ENCODE results near the gene CPPED1. TPM values are rescaled to one million over a fixed set of nuclear protein-coding genes. Genes with fewer than 3 reads are reported as not detected.

The CPPED1 gene
- total RNA-seq, 2 donors from 2014 or later = 8.4 to 14.7 TPM

DNA sequence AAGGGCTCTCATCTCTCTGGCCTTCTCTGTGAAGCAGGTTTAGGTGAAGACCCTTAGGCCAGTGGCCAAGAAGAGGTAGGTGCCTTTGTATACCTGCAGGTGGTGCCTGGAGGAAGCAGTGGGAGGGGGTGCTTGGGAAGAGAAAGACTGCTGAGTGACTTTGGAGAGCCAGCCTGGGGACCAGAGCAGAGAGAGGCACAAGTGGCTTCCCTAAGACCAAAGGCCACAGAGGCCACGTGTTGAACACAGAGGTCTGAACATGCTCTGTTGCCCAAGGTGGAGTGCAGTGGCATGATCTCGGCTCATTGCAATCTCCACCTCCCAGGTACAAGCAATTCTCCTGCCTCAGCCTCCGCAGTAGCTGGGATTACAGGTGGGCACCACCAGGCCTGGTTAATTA, 103.5 kb downstream of the CPPED1 start:
- Mint-ChIP-seq H3K27ac (no peak overlapping the region), H3K9me3 (no peaks in the 10 kb centered on the region), H3K27me3 (ENCODE audit: insufficient read depth) (no peaks in the 10 kb centered on the region), H3K4me3 (no peak overlapping the region), H3K36me3 (ENCODE audit: low read depth) (peaks cover 23% of the 10 kb centered on the region), H3K4me1 (no peaks in the 10 kb centered on the region)
- no peaks in the 10 kb centered on the region for H3K27me3 ChIP-seq (ENCODE audit: control insufficient read depth, insufficient read depth, low read length, poor library complexity, severe bottlenecking)
- no peaks in the 10 kb centered on the region for H3K9me3 ChIP-seq (ENCODE audit: control insufficient read depth, low read length)
- H3K36me3 ChIP-seq (ENCODE audit: control insufficient read depth, insufficient read depth, low read length) = no peaks in the 10 kb centered on the region
- H3K4me3 ChIP-seq (ENCODE audit: low read length) = no peak overlapping the region
- no peak for DNase-seq
- 76 to 91% methylated on average over 3 of the region's 3 CpGs for WGBS, 2 experiments (ENCODE audit: insufficient coverage in 1 of 2, insufficient read length in 1 of 2)
- no peak overlapping the region for H3K27ac ChIP-seq (ENCODE audit: low read depth, low read length)
- no peaks in the 10 kb centered on the region for H3K4me1 ChIP-seq (ENCODE audit: control insufficient read depth, insufficient read depth, low read length)
- peak; percentile 34 for TF ChIP-seq CTCF (conservative IDR thresholded peaks at IDR 0.05)
- H3K9ac ChIP-seq (ENCODE audit: extremely low read depth, low read length, poor library complexity, severe bottlenecking) = no peak overlapping the region

GRCh38 chr16:12699161-12699560, 104.5 kb downstream of the CPPED1 start:
- Histone ChIP-seq H3K27me3 (ENCODE audit: control insufficient read depth, insufficient read depth, low read length, poor library complexity, severe bottlenecking) (no peaks in the 10 kb centered on the region), H3K27ac (ENCODE audit: low read depth, low read length) (no peak overlapping the region), H3K4me1 (ENCODE audit: control insufficient read depth, insufficient read depth, low read length) (no peaks in the 10 kb centered on the region), H3K9ac (ENCODE audit: extremely low read depth, low read length, poor library complexity, severe bottlenecking) (no peak overlapping the region), H3K4me3 (ENCODE audit: low read length) (no peak overlapping the region), H3K36me3 (ENCODE audit: control insufficient read depth, insufficient read depth, low read length) (no peaks in the 10 kb centered on the region), H3K9me3 (ENCODE audit: control insufficient read depth, low read length) (no peaks in the 10 kb centered on the region)
- H3K4me1 Mint-ChIP-seq = no peaks in the 10 kb centered on the region
- TF ChIP-seq CTCF (conservative IDR thresholded peaks at IDR 0.05) = no peak
- DNase-seq = no peak
- peaks cover 23% of the 10 kb centered on the region for H3K36me3 Mint-ChIP-seq (ENCODE audit: low read depth)
- 94% methylated on average over 5 to 6 of the region's 7 CpGs for WGBS, 2 experiments (ENCODE audit: insufficient coverage in 1 of 2, insufficient read length in 1 of 2)
- H3K27ac Mint-ChIP-seq = no peak overlapping the region
- no peak overlapping the region for H3K4me3 Mint-ChIP-seq
- no peaks in the 10 kb centered on the region for H3K27me3 Mint-ChIP-seq (ENCODE audit: insufficient read depth)
- no peaks in the 10 kb centered on the region for H3K9me3 Mint-ChIP-seq

DNA sequence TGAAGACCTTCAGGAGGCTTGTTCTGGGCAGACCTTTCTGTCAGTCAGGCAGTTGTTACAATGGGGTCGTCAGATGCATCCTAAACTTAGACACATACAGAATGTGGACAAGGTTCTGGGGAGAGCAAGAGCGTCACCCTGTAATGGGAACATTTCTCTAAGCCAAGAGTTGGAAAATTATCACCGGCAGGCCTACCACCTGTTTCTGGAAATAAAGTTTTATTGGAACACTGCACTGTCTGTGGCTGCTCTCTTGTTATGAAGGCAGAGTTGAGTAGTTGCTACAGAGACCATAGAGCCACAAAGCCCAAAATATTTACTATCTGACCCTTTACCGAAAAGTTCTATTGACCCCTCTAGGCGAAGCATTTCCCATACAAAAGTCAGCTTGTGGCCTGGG, 106.2 kb downstream of the CPPED1 start:
- H3K27me3 Mint-ChIP-seq (ENCODE audit: insufficient read depth) = no peaks in the 10 kb centered on the region
- H3K9me3 ChIP-seq (ENCODE audit: control insufficient read depth, low read length) = no peaks in the 10 kb centered on the region
- H3K27ac Mint-ChIP-seq = no peak overlapping the region
- H3K36me3 Mint-ChIP-seq (ENCODE audit: low read depth) = peaks cover 22% of the 10 kb centered on the region
- no peaks in the 10 kb centered on the region for H3K4me1 Mint-ChIP-seq
- no peaks in the 10 kb centered on the region for H3K9me3 Mint-ChIP-seq
- H3K9ac ChIP-seq (ENCODE audit: extremely low read depth, low read length, poor library complexity, severe bottlenecking) = no peak overlapping the region
- no peak for DNase-seq
- no peaks in the 10 kb centered on the region for H3K36me3 ChIP-seq (ENCODE audit: control insufficient read depth, insufficient read depth, low read length)
- H3K4me3 ChIP-seq (ENCODE audit: low read length) = no peak overlapping the region
- H3K27me3 ChIP-seq (ENCODE audit: control insufficient read depth, insufficient read depth, low read length, poor library complexity, severe bottlenecking) = no peaks in the 10 kb centered on the region
- no peak overlapping the region for H3K27ac ChIP-seq (ENCODE audit: low read depth, low read length)
- TF ChIP-seq CTCF (conservative IDR thresholded peaks at IDR 0.05) = no peak
- WGBS, 2 experiments (ENCODE audit: insufficient coverage in 1 of 2, insufficient read length in 1 of 2) = 65 to 75% methylated on average over 5 of the region's 5 CpGs
- H3K4me3 Mint-ChIP-seq = no peak overlapping the region
- no peaks in the 10 kb centered on the region for H3K4me1 ChIP-seq (ENCODE audit: control insufficient read depth, insufficient read depth, low read length)

Data from endodermal cell (in vitro differentiated cells).